ENCODE measurements around the gene DPY19L3.

The DPY19L3 gene

DNA sequence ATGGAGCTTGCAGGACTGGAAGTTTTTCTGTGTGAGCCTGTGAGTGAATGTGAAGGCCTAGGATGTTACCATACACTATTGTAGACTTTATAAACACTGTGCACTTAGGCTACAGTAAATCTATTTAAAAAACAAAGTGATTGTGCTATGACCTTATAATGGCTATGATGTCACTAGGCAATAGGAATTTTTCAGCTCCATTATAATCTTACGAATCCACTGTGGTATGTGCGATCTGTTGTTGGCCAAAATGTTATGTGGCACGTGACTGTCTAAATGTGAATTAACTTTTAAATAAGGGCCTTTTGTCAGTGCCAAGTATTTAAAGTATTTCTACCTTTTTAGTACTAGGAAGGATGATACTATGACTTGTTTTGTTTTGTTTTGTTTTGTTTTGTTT is 54.9 kb downstream of the DPY19L3 start:
- no peak for DNase-seq (ENCODE audit: low spot score)
- Histone ChIP-seq H3K4me3 (no peak overlapping the region), H3K27ac (no peak overlapping the region)
- TF ChIP-seq, protein P1, sequence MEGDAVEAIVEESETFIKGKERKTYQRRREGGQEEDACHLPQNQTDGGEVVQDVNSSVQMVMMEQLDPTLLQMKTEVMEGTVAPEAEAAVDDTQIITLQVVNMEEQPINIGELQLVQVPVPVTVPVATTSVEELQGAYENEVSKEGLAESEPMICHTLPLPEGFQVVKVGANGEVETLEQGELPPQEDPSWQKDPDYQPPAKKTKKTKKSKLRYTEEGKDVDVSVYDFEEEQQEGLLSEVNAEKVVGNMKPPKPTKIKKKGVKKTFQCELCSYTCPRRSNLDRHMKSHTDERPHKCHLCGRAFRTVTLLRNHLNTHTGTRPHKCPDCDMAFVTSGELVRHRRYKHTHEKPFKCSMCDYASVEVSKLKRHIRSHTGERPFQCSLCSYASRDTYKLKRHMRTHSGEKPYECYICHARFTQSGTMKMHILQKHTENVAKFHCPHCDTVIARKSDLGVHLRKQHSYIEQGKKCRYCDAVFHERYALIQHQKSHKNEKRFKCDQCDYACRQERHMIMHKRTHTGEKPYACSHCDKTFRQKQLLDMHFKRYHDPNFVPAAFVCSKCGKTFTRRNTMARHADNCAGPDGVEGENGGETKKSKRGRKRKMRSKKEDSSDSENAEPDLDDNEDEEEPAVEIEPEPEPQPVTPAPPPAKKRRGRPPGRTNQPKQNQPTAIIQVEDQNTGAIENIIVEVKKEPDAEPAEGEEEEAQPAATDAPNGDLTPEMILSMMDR (IDR thresholded peaks at IDR 0.05): no peak

DNA sequence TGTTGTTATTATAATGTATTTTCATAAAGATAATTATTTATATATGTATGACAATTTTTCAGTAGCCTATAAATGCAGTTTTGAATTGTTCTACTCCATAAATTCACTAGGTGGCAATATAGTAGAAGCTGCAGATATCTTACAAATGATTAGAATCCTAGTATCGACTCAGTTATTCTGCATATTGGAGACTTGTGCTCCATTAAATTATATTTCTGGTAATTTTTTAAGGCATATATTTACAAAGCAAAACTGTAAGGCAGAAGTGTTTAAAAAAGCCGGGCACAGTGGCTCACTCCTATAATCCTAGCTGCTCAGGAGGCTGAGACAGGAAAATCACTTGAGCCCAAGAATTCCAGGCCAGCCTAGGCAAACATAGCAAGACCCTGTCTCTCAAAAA is 58.7 kb downstream of the DPY19L3 start:
- TF ChIP-seq, protein P1 (IDR thresholded peaks at IDR 0.05): no peak
- no peak overlapping the region for H3K27ac ChIP-seq
- no peak overlapping the region for H3K4me3 ChIP-seq
- no peak for DNase-seq (ENCODE audit: low spot score)

DNA sequence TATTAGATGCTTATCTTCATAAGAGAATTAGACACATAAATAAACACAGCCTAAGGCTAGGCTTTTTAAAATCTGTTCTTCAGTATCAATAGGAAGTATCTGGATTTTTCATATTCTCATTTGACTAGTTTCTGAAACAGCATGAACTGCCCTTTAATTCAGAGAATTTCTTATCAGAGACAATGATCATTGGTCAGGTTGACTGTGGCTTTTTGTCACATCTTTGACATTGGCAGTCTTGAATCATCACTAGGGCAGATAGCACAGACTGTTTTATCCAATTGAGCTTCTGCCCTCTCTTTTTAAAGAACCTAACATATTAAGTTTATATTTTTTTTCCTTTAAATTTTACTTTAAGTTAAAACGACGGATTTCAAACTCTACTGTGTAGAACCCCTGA is 59.6 kb downstream of the DPY19L3 start:
- DNase-seq (ENCODE audit: low spot score): no peak
- TF ChIP-seq, protein P1 (IDR thresholded peaks at IDR 0.05): no peak
- no peak overlapping the region for H3K4me3 ChIP-seq
- H3K27ac ChIP-seq: no peak overlapping the region

DNA sequence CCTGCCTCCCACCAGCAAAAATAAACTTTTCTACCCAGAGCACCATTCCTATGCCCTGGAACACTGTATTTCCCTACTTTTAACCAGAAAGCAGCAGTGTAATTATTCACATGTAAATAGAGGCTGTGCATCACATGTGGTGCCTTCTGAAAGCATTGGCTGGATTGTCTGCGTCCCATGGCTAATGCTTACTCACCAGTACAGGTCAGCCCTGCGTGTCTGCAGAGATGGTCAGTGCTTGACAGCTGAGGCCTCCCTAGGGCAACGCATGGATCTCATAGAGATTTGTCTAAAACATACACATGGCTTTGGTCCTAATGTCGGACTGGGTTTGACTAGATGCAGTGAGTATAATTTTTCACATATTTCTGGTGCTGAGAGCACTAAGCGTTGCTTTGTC is 64.2 kb downstream of the DPY19L3 start:
- no peak for DNase-seq (ENCODE audit: low spot score)
- TF ChIP-seq, protein P1 (IDR thresholded peaks at IDR 0.05): no peak
- Histone ChIP-seq H3K4me3 (no peak overlapping the region), H3K27ac (no peak overlapping the region)

DNA sequence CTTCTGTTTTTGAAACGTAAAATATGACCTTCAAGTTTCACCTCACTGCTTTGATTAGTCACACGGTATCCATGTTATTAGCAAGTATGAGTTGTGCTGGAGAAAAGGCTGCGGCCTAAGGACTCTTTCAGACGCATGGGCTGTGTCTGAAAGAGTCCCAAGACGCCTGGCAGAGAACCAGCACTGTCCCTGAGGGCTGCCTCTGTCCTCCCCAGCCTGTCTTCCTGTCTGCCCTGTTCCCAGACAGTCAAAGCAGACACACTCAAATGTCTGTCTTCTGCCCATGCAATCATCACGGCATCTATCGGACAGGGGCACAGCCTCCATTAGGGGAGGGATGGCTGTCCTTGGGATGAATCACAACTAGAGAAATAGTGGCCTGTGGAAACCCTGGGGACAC is 65.5 kb downstream of the DPY19L3 start:
- Histone ChIP-seq H3K27ac (no peak overlapping the region), H3K4me3 (no peak overlapping the region)
- no peak for DNase-seq (ENCODE audit: low spot score)
- TF ChIP-seq, protein P1 (IDR thresholded peaks at IDR 0.05): no peak

DNA sequence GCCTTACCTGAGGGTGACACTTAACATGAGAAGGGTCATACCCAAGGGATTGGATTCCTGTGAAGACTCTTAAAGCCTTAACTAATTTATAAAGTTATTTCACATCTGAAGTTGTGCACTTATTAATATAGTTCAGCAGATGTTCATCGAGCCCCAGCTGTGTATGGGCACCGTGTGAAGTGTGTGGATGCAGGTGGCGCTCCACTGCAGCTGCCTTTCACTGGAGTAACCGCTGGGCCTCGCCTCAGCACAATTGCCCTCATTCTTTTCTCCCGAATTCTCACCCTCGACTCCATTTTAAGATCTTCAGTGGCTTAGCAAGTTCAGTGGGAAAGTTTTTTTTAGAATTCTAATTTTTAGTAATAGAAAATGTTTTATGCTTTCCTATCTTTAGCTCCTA is 66.2 kb downstream of the DPY19L3 start:
- TF ChIP-seq, protein P1 (IDR thresholded peaks at IDR 0.05): no peak
- Histone ChIP-seq H3K27ac (no peak overlapping the region), H3K4me3 (no peak overlapping the region)
- no peak for DNase-seq (ENCODE audit: low spot score)

DNA sequence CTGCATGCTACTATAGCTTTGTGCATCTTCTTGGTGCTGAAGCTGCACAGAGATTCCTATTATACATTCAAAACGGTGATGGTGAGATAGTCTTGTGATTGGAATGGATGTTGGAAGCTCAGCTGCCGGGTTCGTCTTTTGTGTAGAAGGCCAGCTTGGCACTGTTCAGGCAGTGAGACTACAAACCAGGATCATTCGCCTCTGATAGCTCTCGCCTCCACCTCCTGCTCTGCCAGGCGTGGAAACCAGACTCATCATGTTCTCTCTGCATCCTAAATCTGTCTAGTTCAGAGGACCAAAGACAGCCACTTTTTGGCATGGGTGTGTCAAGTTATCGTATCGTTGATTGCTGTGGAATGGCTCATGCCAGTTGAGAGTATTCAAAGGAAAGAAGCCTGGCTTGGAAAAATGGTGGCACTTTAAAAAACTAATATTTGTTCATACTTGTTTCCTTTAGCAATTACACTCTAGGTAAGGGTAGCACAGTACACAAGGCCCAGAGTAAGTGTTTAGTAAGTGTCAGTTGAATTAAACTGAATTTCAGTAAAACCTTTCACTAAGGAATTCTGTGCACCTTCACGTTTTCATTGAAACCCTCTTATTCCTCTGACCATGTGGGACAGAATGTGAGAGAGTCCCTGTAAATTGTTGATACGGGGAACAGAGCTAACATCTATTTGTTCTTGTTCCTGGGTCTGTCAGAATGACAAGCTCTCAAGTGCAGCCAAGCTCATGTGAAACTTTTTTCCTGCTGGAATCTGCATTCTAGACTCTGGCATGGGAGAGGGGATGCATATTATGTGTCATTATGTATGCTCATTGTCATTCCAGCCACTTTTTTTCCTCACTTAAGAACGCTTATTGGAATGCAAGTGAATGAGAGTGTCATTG is 69.8 kb downstream of the DPY19L3 start:
- Histone ChIP-seq H3K4me3 (no peak overlapping the region), H3K27ac (no peak overlapping the region)
- TF ChIP-seq, protein P1 (IDR thresholded peaks at IDR 0.05): no peak
- DNase-seq (ENCODE audit: low spot score): no peak

Data from coronary artery (tissue), 2 donors.